ENCODE results near the gene SYNPO2L.
"Not testable (repeated sequence)": the region's sequence is repeated elsewhere in the genome, so short reads cannot be mapped to it uniquely, and the experiment has no call there.

GRCh38 chr10:73668378-73668777, 12.5 kb upstream of the SYNPO2L start:
- not testable (repeated sequence) for TF ChIP-seq CTCF (IDR thresholded peaks at IDR 0.05); ZFX (IDR thresholded peaks at IDR 0.05; ENCODE audit: borderline replicate concordance)

Data from 22Rv1 (cell line).